Hematopoietic multipotent progenitor cell treated with erythropoietin and hydrocortisone succinate and interleukin-3 and kit ligand, for 6 days (in vitro differentiated cells): ENCODE measurements around the gene SV2A.
A peak's percentile ranks its signal among the peaks of the same experiment; 100 is the strongest.
"Not testable (repeated sequence)": the region's sequence is repeated elsewhere in the genome, so short reads cannot be mapped to it uniquely, and the experiment has no call there.

Experiments used
- DNase-seq: peaks from one replicate; pipeline ENCODE4 v3.0.0-alpha.2; 2015

The SV2A gene

DNA sequence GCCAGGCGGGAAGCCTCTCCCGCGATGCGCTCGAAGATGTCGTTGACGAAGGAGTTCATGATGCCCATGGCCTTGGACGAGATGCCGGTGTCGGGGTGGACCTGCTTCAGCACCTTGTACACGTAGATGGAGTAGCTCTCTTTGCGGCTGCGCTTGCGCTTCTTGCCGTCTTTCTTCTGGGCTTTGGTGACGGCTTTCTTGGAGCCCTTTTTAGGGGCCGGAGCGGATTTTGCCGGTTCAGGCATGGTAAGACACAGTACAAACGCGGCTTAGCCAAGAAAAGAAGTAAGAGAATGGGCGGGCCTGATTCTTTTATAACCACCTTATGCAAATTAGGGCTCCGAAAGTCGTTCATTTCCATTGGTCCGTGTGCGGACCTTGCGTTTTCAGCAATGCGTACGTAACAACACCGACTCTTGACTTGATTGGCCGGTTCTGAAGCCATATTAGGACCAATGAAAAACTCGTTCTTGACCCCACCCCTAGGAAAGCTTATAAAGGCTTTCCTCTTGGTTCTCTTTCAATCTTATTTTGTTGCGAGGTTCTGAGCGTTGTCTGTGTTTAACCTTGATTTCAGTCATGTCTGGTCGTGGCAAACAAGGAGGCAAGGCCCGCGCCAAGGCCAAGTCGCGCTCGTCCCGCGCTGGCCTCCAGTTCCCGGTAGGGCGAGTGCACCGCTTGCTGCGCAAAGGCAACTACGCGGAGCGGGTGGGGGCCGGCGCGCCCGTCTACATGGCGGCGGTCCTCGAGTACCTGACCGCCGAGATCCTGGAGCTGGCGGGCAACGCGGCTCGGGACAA is 31.0 kb downstream of the SV2A start:
- DNase-seq, result peak; percentile 99

GRCh38 chr1:149886121-149886395 is 31.6 kb downstream of the SV2A start:
- not testable (repeated sequence) for DNase-seq

DNA sequence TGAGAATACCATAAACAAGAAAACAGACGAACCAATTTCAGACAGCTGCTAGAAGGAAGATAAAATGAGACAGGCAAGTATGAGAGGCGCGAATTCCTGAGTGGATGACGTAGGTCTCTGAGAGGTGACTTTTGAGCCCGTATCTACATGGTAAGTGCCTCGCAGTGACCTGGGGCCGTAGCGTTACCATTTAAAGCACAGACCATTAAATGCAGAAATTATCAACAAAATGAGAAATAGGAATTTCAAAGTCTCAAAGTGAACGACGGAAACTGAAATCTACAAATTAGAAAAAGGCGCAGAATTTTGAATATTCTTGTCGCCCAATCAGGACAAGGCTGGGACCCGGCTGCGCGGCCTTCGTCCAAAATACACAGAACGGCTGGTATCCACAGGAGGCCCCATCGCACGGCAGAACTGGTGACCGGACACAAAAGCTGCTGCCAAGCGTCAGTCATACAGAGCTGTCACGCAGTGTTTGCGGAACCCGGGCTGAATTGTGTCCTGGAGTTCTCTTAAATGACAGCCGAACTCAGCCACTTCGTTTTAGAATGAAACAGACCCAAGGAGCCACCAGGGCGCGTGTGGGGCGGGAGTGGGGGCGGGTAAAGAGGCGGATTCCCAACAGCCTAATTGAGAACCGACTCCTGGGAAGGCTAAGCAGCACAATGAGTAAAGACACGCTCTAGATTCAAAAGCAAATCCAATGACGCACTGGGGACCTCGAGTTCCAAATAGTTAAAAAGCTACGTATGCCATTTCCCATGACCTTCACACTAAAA is 32.1 kb downstream of the SV2A start:
- peak; percentile 92 for DNase-seq

- peak; percentile 88 for DNase-seq
These were observed 33.0 kb downstream of the SV2A start for GRCh38 chr1:149884433-149885338.

GRCh38 chr1:149883598-149884247 is 33.9 kb downstream of the SV2A start:
- DNase-seq, result no peak

GRCh38 chr1:149881876-149882275 is 35.8 kb downstream of the SV2A start:
- DNase-seq, result no peak

DNA sequence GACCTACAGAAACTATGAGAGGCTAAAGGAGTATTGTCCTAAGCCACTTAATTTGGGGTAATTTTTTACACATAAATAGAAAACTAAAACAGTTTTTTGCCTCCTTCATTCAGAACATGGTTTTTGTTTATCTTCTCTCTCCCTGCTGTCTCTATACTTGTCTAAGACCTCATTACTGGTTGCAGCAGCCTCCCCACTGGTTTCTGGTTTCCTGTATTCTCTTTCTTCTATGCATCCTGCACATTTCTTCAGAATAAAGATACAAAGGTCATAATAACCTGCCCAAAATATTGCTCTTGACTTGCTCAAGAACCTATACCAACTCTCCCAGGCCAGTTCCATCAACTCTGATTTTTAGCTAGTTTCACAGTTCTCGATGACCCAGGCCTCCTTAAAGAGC is 38.1 kb downstream of the SV2A start:
- no peak for DNase-seq

DNA sequence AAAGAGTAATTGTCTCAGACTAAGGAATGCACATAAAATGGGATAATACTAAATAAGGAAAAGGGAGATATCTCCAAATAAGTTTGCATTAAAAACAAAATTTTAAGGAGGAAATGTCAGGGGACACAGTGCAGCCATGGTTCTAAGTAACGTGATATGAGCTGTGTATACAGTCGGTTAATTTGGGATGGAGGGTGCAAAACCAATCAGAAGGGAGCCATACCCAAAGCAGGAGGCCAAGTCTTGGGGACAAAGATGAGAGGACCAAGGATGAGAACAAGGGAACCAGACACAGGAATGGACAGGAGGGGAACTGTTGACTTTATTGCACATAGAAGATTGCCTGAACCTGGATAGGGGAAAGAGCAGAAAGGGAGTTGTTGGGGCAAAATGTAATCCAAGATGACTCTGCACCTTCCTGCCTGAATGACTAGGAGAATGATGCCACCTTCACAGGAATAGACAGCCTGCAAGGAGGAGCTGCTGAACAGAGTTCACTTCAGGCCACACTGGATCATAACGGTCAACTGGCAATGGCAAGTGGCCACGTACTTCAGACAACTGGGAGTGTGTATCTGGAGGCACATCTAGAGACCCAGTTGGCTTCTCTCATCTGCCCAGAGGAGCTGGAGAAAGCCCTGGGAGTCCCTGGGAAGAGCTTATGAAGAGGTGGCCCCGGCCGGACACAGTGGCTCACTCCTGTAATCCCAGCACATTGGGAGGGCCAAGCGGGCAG is 40.3 kb downstream of the SV2A start:
- no peak for DNase-seq

- DNase-seq, result not testable (repeated sequence)
These were observed 44.6 kb downstream of the SV2A start for GRCh38 chr1:149873060-149873459.

DNA sequence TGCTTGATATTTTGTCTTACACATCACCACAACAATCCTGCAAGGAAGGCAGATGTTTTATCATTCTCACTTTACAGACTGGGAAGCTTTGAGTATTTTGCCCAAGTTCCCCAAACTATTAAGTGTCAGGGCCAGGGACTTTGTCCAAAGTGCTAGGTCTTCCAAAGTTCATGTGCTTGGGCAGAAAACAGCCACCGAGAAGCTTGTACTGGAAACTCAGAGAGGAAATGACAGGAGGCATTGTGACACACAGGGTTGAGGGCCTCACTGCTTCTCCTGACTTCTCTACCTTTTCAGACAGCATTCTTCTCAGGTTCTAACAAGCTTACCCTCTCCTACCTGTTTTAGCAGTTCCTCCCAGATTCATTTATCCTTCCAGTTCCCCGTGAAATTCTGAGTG is 50.8 kb downstream of the SV2A start:
- DNase-seq, result not testable (repeated sequence)

GRCh38 chr1:149861497-149862054 is 56.1 kb downstream of the SV2A start:
- DNase-seq, result not testable (repeated sequence)

GRCh38 chr1:149860684-149861496 is 56.8 kb downstream of the SV2A start:
- not testable (repeated sequence) for DNase-seq

DNA sequence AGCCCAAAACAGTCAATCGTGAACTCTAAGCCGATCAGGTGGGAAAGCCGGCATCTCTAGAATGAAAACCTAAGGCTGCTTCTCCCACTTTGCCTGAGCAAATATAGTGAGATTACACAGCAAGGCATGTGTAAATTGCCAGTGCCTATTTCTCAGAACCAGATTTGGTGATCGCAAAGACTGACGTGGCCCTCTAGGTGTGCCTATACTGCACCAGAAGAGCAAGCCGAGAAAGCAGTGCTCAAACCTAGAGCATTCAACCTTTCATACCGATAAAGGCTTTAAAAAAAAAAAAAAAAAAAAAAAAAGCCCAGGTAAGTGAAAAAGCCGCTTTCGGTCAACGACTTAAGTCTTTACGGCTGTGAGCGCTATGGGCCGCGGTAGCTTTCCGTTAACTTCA is 57.4 kb downstream of the SV2A start:
- DNase-seq, result not testable (repeated sequence)
